GM18511 (cell line): ENCODE data around the gene EED.
"Not testable (repeated sequence)": the region's sequence is repeated elsewhere in the genome, so short reads cannot be mapped to it uniquely, and the experiment has no call there.

ENCODE experiments used
- ATAC-seq: cut with Tn5 transposase; IDR thresholded peaks from one replicate; pipeline ENCODE4 v1.9.1; 2021; ENCODE audit warnings: mild to moderate bottlenecking, moderate library complexity; ENCODE audit not compliant: unreplicated experiment

Gene EED

GRCh38 chr11:86218125-86219084, 26.1 kb upstream of the EED start:
- ATAC-seq: peak; percentile 40

GRCh38 chr11:86219311-86220193, 25.0 kb upstream of the EED start:
- peak; percentile 78 for ATAC-seq

- ATAC-seq: no peak
These were observed 23.9 kb upstream of the EED start for GRCh38 chr11:86220653-86221052.

- ATAC-seq: no peak
These were observed 22.5 kb upstream of the EED start for GRCh38 chr11:86222081-86222480.

- not testable (repeated sequence) for ATAC-seq
These were observed 20.0 kb upstream of the EED start for GRCh38 chr11:86224575-86224974.

GRCh38 chr11:86225344-86225743, 19.2 kb upstream of the EED start:
- not testable (repeated sequence) for ATAC-seq

- ATAC-seq: peak; percentile 73
These were observed 16.1 kb upstream of the EED start for GRCh38 chr11:86228269-86229038.

GRCh38 chr11:86229039-86229330, 15.6 kb upstream of the EED start:
- peak; percentile 40 for ATAC-seq

GRCh38 chr11:86230179-86230804, 14.3 kb upstream of the EED start:
- no peak for ATAC-seq

- no peak for ATAC-seq
These were observed 13.6 kb upstream of the EED start for GRCh38 chr11:86230921-86231434.

GRCh38 chr11:86232556-86232955, 12.0 kb upstream of the EED start:
- no peak for ATAC-seq

- ATAC-seq: no peak
These were observed 9.6 kb upstream of the EED start for GRCh38 chr11:86234831-86235461.

- no peak for ATAC-seq
These were observed 7.2 kb upstream of the EED start for GRCh38 chr11:86237267-86237804.

GRCh38 chr11:86240164-86240563, 4.4 kb upstream of the EED start:
- no peak for ATAC-seq

- no peak for ATAC-seq
These were observed 2.5 kb upstream of the EED start for GRCh38 chr11:86241956-86242535.

- ATAC-seq: no peak
These were observed 1.2 kb upstream of the EED start for GRCh38 chr11:86243396-86243795.

- peak; percentile 79 for ATAC-seq
These were observed 461 bp upstream of the EED start for GRCh38 chr11:86244063-86244521.

- peak; percentile 23 for ATAC-seq
These were observed 1.1 kb downstream of the EED start for GRCh38 chr11:86245369-86246292.
